ENCODE data around the gene PAFAH1B1.
"Not testable (repeated sequence)": the region's sequence is repeated elsewhere in the genome, so short reads cannot be mapped to it uniquely, and the experiment has no call there.

PAFAH1B1 gene

DNA sequence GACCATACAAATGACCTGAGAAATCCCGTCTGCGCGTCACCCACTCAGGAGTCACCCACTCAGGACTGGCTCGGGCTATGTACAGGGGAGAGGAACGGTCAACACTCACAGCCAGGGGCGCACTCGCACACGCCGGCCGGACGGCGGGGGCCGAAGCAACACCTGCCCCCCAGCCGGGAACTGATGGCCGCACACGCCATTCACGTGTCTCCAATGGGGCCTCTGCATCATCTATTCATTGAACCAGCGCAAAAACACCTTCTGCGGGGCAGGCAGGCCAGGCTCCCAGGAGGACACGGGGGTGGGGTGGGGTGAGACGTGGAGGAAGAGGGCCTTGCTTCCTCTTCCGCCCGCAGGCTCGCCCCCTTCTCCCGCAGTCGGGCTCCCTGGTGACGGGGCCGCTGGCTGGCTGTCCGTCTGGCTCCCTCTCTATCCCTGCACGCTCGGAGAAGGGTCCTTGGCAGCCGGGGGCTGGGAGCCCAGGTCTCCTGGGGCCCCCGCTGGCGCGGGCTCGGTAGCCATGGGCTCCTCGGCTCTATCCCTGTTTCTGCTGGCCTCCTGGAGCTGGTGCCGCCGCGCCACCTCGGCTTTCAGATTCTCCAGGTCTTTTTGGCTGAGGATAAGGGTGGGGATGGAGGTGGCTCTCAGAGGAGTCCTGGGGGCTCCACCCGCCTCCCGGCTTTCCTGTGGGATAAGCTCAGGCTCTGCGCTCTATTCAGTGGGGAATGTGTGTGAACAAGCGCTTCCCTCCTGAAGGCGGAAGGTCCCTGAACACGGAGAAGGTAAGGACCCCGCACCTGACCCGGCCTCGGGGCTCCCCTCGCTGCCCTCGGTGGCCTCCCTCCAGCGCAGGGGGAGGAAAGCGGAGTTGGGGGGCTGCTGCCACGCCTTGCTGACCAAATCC is 97.0 kb downstream of the PAFAH1B1 start:
- DNase-seq = no peak

DNA sequence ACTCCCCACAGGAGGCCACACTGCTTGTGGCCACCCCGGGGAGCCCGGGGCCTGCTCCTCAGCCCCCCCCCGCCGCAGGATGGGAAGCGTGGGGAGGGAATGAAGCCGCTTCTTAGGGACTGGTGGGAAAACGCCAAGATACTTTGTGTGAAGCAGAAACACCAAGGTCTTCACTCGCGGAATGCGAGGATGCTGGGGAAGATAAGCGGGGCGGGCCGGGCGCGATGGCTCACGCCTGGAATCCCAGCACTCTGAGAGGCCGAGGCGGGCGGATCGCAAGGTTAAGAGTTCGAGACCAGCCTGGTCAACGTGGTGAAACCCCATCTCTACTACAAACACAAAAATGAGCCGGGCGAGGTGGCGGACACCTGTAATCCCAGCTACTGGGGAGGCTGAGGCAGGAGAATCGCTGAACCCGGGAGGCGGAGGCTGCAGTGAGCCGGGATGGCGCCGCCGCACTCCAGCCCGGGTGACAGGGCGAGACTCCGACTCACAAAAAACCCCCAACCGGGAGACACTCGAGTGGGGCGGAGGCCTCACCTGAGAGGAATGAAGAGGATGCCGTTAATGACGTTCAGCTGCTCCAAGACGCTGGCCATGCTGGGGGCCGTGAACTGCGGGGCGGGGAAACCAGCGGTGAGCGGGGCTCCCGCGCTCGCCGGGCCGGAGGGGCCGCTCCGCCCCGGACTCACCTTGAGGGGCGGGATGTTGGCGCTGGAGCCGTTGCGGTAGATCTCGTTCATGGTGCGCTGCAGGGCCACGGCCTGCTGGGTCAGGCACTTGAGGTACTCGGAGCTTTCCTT is 97.8 kb downstream of the PAFAH1B1 start:
- no peak for DNase-seq

DNA sequence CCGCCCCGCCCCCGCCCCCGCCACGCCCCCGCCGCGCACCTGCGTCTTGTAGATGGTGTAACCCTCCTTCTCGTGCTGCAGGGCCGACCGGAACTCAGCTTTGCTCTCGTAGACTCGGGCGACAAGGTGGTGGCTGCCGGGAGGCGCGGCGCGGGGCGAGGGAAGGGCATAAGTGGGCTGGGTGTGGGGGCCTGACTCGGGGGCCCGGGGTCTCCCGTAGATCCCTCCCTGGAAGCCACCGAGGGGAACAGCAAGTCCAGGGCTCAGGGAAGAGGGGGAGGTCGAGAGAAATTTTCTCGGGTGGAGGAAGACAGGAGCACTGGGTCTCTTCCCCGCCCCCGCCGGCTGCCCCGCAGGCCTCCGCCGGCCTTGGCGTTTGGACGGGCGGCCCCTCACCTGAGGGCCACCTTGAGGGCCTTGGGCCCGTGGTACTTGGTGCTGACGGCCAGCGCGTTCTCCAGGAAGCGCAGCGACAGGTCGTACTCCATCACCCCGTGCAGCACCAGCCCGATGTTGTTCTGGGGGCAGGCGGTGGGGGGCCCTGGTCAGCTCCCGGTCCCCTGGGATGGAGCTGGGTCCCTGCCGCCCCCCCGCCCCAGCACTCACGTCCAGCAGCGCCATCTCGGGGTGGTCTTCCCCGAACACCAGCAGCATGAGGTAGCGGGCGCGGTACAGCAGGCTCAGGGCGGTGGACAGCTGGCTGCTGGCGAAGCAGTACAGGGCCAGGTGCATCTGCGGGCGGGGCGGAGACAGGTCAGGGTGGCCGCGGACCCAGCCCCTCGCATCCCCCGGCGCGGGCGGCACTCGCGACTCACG is 98.7 kb downstream of the PAFAH1B1 start:
- DNase-seq = no peak

DNA sequence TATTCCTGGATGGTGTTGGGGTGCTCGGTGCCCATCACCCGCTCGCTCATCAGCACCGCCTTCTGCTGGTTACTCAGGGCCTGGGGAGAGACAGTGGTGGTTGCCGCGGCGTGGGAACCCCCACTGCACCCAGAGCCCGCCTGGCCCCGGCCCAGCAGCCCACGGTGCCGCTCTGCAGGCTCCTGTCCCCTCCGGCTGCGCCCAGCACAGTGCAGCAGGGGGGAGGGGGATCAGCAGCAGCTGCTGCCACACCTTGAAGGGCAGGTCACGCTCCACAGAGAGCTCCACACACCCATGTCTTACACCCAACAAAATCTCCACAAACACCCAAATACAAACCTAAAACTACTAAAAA is 99.3 kb downstream of the PAFAH1B1 start:
- no peak for DNase-seq

DNA sequence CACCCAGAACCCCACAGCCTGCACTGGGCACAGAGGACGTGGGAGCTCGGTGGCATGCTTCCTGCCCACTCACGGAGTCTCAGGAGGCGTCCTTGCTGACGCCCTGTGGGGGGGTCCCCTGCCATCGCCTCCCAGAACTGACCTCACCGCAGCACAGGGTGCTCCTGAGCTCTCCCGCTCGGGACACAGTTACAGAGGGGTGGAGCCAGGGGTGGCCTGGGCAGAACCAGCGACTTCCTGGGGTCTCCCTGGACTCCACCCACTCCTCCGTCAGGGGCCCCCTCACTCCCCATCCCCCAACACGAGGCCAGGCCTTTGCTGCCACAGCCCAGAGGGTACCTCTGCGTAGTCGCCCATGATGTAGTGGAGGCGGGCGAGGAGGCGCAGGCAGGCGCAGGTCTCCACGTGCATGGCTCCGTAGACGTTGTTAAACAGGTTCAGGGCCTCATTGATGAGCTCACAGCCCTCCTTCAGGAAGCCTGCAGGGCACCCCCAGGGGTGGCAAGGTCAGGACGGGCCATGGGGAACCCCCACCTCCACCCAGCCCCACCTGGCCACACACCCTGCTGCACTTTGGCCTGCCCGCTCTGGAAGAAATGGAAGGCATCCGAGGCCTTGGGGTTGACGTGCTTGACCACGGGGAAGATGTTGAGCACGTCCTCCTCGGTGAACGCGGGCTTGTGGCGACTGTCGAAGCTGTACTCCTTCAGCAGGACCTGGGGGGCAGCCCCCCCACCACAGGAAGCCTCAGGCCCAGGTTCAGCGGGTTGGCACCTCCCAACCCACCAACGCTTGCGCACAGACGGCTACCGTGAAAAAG is 100.3 kb downstream of the PAFAH1B1 start:
- no peak for DNase-seq

DNA sequence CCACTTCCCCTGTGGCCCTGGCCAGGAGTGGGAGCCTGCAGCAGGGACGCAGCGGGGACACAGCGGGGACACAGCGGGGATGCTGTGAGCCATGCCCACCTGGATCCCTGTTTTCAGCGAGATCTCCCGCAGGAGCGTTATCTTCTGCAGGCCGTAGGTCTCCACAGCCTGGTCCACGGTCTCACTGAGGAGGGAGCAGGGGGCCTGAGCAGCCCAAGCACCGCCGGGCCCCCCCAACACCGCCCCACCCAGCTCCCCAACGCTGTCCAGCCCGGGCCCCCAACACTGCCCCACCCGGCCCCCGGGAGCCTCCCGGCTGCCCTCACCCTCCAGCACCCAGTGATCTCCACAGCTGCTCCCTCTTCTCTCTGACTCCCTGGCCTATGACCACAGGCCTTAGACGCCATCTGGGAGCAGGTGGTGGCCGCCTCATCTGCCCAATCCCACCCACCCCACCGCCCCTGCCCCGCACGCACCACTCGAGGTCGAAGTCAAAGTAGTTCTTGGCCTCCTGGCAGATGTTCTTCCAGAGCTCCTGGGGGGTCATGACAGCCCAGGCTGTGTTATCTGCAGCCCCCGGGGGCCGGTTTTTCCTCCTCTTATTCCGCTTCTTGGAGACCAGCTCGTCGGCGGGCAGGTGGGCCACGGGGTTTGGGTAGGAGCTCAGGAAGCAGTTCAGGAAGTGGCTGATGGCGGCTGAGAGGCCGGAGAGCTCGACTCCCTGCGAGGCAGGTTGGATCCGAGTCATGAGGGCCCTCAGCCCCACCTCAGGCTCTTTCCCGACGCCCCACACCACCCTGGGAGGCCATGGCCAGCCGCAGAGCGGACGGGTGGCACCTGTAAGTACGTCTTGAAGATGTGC is 101.2 kb downstream of the PAFAH1B1 start:
- DNase-seq = no peak

DNA sequence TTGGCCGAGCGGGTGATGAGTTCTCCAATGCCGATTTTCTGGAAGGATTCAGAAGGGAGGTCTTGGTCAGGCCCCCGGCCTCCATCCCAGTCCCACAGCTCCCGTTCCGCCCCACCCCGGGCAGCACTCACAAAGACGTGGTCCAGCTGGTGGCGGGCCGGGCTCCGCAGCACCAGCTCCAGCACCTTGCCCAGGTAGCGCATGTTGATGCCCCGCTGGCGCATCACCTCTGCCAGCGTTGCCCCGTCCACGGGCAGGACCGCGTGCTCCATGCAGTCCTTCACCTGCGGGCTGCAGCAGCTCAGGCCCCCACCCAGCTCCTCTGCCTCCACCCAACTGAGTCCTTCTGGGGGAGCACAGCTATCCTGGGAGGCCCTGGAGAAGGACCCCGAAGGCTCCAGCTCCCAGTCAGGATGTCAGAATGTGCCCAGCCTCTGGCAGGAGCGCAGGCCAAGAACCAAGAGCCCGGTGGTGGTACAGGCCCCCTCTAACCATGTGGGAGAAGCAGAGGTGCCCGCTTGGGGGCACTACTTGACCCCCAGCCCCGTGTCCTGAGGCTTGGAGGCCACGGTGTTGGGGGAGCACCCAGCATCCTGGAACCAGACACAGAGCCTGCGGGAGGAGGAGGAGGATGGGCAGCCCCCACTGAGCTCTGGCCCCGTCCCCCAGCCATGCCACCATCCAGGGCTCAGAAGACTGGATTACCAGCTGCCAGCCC is 101.9 kb downstream of the PAFAH1B1 start:
- no peak for DNase-seq

DNA sequence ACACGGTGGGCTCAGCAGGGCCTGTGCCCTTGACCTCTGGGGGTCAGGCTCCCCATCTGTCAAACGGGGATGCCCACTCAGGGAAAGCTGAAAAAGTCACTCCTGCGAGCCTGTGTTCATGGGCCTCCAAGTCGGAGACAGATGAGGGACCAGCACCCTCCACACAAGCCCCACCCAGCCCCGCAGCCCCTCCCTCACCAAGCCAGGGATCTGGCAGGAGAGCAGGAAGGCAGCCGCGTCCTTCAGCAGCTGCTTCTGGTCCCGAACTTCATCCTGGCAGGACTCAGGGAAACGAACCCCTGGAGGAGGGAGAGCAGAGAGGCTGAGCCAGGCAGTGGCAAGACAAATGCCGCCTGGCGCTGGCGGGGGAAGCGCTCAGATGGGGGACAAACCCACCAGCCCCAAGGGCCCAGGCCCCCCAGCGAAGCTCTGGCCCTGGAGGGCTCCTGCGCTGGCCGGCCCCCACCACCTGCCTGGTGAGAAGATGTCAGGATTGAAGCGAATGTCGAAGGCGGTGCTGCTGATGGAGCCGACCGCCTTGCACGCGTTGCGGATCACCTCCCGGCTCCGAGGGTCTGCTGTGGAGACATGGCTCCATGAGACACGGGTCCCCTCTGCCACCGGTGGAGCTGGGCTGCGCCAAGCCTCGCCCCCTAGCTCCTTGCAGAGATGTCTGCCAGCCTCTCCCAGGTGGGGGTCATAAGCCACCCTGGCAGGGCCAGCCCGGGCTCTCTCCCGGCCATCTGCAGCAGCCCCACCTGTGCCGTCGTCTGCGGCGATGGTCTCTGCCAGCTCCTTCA is 102.7 kb downstream of the PAFAH1B1 start:
- no peak for DNase-seq

DNA sequence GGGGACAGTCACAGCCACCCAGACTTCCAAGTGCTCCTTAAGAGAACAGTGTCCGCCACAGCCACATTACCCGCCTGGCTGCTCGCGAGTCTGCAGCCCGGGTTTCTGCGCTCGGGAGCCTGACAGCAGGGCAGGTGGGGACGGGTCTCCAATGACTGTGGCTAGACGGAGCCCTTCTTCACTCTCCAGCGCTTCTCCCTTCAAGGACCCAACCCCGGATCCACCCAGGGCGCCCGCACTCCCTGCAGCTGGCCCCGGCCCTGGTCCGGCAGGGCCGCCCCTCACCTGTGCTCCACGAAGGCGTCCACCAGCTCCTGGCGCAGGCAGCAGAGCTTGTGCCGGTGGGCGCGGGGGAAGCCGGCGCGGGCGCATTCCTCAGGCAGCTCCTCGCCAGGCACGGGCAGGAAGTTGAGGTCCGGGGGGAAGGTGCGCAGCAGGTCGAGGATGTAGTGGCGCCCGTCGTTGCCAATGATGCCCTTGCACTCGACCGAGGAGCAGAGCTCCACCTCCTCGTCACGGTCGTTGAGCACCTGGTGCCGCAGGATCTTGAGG is 104.2 kb downstream of the PAFAH1B1 start:
- DNase-seq = no peak

DNA sequence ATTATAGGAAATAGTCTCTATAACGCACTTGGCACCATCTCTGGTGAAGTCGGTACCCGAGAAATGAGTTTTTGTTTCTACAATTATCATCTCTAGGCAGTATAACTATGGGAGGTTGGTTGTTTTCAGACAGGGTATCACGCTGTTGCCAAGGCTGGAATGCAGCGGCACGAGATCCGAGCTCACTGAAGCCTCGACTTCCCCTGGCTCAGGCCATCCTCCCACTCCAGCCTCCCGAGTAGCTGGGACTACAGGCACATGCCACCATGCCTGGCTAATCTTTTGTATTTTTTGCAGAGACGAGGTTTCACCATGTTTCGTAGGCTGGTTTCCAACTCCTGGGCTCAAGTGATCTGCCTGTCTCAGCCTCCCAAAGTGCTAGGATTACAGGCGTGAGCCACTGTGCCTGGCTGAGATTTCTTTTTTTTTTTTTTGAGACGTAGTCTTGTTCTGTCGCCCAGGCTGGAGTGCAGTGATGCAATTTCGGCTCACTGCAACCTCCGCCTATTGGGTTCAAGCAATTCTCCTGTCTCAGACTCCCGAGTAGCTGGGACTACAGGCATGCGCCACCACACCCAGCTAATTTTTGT is 105.9 kb downstream of the PAFAH1B1 start:
- DNase-seq = not testable (repeated sequence)

DNA sequence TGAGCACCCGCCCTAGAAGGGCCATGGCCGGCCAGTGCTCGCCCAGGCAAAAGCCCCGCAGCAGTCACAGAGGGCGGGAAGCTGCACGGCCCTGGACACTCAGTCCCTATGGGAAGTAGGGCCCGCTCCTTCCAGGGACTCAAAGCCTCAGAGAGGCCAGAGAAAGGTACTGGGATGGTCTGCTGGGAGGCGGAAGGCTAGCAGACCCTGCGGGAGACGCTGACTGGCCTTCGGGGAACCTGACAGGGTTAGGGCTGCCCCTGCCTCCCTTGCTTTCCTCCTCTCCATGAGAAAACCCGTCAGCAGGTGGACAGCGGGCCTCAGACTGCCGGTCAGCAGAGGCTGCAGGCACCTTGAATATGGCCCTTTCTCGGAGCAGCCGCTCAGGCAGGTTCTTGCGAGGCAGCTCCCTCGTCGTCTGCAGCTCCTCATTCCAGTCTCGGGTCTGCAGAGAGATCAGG is 106.6 kb downstream of the PAFAH1B1 start:
- DNase-seq = no peak

DNA sequence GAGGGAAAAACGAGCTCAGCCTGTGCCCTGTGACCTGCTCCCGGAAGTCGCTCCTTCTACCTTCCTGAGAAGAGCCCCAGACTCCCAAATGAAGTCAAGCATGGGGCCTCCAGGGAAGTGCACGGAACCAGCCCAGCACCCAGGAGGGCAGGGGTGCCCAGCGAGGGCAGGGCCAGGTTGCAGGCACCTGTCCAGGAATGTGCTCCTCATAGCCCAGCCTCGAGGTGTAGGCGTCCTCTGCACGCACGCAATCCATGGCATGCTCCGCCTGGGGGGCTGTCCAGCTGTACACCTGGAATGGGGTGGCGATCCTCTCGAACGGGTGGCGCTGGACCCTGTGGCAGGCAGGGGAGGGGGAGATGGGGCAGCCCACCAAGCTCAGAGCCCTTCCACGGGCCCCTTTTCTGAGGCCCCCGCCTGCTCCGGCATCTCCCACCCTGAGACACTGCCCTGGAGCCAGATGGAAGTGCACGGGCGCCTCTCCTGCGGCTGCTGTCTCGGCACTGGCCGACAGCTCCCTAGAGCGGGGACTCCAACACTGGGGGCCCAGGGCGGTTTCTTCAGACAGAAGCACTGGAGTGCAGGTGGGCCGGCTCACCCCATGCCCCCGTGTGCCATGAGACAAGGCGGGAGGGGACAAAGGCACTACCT is 107.2 kb downstream of the PAFAH1B1 start:
- no peak for DNase-seq

DNA sequence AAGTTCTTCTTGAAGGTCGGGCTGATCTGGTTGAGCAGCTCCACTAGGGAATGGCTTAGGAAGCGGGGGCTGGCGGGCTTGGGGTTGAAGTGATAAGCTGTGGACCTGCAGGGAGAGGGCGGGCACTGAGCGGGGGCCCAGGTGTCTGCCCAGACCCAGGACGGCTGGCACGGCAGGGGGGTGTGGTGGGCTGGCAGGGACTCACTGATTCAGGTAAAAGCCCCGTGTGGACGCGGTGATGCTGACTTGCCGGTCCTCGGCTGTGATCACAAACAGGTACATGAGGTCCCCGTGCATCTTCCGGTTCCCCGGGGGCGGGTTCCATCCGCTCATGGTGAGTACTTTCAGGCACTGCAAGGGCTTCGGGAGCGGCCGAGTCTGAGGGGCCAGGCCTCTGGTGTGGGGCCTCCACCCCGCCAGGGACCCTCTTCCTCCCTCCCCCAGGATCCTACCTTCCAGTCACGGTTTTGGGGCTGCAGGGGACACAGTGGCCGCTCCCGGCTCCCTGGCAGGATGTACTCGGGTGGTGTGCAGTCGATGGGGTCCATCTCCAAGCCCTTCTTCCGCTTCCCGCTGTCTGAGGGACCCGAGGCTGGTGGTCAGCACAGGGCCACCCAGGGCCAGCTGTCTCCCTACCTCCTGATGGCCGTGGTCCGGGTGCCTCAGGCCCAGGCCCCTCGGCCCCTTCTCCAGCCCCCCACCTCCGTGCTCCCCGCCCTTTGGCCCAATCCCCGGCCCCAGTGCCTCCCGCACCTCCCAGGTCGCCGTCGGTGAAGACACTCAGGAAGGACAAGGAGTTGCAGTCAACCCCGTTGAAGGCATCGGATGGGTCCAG is 107.9 kb downstream of the PAFAH1B1 start:
- no peak for DNase-seq

DNA sequence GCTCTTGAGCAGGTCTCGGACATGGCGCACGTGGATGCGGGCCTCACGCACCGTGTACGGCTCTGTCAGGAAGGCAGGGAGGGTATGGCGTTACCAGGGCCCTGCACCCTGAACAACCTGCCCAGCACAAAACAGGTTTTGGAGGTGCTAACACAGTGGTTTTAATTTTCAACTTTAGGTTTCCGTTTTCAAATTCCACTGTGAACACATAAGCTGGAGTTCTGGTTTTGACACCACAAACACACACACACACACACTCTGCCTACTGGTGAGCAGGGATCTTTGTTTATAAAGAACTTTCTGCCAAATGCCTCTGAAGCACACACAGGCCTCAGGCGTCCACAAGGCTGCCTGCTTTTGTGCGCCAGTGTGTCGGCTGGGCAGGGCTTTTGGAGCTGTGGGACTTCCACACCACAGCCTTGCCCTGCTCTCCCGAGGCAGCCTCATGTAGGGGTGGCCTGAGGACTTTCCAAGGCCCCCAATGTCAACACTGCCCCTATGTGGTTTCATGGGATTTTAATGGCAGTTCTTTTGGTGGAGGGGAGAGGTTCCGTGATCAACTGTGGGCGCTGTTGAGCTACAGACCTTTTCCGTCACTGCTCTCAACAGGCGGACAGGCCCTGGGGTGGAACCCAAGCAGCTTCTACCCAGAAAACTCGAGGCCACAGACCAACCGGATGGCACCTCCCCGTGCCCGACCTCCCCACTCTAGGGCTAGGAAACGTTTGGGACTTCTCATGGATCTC is 108.7 kb downstream of the PAFAH1B1 start:
- DNase-seq = no peak

DNA sequence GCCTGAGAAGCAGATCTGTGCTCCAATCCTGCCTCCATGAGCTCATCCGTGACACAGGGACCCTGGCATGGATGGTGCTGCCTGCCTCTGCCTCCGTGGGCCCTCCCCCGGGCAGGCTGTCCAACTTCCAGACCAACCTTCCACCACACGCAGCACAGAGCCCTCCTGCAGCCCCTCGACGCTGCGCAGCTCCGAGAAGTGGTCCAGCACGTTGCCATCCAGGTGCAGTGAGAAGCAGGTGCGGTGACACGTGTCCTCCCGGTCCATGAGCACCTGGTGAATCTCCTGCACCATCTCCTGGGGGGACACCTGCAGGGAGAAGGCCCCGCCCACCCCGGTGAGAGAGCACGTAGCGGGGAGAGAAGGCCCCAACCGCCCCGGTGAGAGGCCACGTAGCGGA is 109.7 kb downstream of the PAFAH1B1 start:
- no peak for DNase-seq

DNA sequence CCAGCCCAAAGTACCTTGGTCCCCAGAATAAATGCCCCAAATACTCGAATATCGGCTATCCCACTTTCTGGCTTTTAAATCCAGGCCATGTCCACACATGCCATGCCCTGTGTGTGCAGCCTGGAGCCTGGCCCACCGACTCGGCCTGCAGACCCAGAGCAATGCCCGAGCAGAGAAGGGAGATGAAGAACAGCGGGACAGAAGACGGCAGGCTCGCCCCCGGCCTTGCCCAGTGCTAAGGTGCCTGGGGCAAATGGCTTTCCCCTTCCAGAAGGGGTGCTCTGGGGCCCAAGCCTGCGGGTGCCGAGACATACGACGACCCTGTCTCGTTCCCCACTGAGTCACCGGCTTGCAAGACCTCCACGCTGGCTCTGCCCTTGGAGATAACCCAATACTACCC is 110.2 kb downstream of the PAFAH1B1 start:
- no peak for DNase-seq

Data from NCI-H82 (cell line).